22Rv1 (cell line): ENCODE data around the gene UBQLN4.

ENCODE experiments used
- CTCF ChIP-seq: fragments of 450-650 bp; IDR thresholded peaks from 2 replicates; pipeline ENCODE4 v1.5.1; 2017; ENCODE audit warnings: mild to moderate bottlenecking
- ZFX ChIP-seq: fragments of 450-650 bp; IDR thresholded peaks from 2 replicates; pipeline ENCODE4 v1.6.1; 2017; ENCODE audit warnings: antibody characterized with exemption, borderline replicate concordance

GRCh38 chr1:156002188-156002911 is 51.2 kb downstream of the UBQLN4 start:
- TF ChIP-seq CTCF (no peak), ZFX (no peak)
